Measurements from ENCODE around the gene SORCS2. TPM values are rescaled to one million over a fixed set of nuclear protein-coding genes. Genes with fewer than 3 reads are reported as not detected.

Gene SORCS2
- total RNA-seq, 1 donor from 2014 or later = 13.4 TPM

DNA sequence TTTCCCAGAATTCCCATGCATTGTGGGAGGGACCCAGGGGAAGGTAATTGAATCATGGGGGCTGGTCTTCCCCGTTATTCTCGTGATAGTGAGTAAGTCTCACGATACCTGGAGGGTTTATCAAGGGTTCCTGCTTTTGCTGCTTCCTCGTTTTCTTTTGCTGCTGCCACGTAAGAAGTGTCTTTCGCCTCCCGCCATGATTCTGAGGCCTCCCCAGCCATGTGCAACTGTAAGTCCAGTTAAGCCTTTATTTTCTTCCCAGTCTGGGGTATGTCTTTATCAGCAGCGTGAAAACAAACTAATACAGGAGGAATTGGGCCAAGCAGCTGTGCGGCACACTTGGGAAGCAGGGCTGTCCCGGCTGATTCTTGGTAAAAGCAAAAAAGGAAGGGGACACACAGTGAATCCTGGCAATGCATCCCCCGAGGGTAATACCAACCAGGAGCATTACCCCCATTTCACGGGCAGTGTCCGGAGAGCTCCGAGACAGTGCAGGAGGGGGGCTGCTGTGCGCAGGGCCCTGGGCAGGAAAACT is 561.7 kb downstream of the SORCS2 start:
- peak; percentile 66 for DNase-seq

DNA sequence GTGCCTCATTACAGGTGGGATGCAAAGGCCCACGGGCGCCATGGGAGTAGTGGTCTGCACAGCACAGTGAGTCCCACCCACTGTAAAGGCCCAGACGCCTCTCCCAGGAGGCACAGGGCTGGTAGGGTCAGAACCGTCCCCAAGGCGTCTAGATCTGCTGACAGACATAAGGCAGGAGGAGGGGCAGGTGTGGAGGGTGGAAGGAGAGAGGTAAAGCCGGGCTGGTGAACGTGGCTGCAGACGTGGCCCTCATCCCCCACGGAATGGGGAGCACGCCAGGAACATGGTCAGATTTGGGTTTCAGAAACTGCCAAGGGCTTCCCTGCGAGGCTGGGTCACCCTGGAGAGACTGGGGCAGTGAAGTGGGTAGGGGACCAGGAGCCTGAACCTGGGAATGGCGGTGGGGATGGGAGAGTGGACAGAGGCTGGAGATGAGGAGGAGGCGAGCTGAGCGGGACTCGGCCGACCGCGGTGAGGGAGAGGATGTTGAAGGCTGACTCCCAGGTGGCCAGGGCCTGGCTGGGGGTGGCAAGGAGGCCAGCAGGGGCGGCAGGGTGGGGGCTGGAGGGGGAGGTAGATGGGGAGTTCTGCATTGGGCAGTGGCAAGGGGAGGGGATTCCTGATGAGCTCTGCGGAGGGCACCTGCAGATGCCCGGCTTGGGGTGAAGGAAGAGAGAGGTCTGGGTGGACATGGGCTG is 562.4 kb downstream of the SORCS2 start:
- DNase-seq = no peak

DNA sequence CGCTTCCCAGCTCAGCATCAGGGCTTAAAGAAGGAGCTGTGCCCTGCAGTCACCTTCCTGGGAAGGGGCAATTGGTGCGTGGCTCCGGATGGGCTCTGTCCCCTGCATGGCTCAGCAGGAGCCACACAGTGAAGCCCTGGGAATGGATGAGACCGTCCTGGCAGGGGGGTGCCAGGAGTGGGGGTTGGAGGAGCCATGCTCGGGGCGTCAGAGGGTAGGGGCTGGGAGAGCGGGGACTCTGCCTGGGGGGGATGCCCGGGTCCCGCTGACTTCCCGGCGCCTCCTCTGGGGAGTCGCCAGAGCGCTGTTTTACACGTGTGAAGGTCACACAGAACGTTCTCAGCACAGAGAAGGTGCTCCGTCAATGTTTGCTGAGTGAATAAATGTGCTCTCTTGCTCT is 563.2 kb downstream of the SORCS2 start:
- DNase-seq = no peak

DNA sequence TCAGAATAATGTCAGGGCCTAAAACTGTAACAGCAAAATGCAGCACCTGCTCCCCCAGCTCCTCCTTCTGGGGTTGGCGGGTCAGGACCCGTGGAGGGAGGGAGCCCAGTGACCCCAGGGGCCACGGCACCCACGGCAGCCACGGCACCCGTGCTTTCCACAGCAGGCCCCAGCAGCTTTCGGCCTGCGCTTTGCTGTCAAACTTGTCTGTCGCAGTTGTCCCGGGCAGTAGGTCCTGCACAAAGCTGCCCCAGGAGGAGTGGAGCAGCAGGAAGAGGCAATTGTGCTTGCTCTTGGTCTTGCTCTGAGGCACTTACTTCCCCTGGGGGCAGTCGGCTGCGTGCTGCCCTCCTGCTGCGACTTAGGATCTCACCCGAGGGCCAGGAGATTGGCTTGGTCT is 563.7 kb downstream of the SORCS2 start:
- no peak for DNase-seq

DNA sequence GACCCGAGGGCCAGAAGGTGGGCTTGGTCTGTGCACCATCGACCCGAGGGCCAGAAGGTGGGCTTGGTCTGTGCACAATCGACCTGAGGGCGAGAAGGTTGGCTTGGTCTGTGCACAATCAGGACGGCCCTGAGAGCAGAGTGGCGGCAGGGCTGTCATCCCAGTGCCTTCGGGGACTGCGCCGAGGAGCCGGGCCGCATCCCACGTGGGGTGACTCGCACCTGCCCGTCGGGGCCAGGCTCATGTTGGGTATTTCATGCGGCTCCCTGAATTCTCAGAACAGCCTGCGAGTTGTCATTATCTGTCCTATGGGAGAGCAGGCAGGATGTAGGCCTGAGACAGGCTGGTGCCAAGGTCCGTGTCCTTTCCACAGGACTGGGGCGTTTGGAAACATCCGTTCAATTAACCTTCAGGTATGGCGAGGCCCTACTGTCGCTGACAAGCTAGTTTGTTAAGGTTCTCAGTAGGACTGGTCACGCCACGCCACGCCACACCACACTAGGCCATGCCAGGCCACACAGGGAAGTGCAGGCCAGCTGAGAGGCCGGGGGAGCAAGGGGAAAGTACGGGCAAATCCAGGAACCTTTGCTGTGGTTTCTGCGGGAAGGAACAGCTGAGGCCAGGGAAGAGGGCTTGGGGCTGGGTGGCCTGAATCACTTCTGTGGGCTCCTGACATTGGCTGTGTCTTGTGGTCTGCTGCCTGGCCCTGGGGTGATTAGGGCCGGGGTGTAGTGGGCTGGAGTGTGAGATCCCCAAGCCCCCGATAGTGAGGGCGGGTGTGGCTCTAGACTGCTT is 564.4 kb downstream of the SORCS2 start:
- no peak for DNase-seq

DNA sequence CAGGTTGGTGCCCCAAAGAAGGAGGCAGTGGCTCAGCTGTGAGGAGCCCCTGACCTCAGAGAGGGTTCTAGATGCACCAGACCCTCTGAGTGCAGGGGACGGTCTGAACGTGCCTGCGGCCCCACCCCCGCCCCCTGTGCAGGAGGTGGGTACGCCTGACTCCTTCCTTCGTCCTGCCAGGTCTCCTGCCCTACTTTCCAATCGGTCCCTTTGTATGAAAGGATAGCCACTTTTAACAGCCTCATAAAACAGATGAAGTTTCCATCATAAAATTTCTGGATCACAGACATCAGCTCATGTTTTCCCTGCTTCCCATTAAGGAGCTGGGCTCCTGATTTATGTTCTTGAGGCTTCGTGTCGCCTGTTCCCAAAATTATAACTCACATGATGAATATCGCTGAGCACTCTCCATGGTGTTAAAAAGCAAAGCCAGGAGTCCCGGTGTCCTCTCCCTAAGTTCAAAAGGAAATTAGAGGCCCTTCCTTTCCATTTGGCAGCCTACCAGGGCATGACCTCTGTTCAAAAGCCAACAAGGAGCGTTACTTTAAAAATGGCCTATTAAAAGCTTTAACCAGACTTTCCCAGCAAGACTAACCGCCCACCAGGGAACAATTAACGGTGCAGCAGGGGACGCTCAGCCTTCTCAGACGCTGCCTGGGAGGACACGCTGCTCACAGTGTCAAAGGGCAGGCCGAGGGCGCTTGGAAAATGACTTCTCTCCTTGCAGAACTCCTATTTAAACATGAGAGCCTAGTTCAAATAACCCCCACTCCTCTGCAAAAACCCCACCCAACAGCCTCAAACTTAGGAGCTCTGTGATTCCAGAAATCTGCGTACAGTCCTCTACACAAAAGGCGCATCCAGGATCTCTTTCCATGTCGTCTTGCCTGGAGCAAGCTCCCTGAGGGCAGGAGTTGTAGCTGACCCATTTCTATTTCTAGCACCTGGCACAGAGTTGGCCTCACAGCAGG is 565.4 kb downstream of the SORCS2 start:
- no peak for DNase-seq

DNA sequence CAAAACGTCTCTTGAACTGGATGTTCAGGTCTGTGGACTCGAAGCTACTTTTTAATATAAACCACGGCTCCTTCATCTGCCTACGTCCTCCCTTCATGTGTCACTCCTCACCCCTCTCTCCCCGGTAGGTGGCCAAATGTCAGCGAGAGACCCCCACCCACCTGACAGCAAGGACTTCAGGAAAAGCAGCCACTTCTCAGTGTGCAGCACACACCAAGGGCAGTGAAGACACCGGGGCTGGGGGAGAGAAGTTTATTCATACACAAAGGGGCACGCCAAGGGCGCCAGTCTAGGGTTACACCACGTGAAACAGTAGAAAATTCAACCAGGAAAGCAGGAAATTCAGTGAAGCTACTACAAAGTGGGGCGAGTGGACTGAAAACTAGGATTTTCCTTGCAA is 566.1 kb downstream of the SORCS2 start:
- DNase-seq = no peak

DNA sequence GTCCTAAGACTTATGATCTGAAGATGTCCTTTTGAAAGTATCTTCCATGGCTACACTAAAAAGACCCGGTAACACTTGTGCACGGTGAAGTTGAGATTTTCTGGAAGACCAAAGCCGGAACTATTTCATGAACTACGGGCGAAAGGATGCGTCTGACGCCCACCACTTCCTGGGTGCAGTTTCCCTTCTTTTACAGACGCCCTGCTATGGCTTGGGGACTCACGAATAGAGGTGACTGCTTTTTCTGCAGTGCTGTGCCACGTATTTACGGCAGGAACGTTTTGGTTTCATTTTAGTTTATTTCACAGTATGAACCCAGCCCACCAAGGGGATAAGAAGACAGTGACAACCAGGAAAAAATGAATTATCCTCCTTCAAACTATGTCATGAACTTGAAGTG is 566.9 kb downstream of the SORCS2 start:
- no peak for DNase-seq

DNA sequence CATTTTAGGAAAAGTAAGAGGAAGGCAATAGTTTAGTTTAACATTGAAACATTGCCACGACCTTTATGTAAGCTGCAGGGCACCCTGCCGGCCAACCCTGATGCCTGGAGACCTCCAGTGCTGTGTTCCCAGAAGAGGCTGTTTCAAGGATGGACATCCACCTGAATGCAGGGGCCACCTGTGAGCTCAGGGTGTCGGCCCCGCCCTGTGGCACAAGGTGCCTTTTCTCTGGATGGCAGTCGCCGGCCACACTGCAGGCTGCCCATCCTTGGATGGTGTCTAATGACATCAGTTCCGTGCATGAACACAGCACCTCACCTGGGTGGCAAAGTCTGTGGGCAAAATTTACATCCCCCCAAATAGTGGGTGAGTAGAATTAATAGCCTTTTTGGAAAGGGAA is 567.3 kb downstream of the SORCS2 start:
- DNase-seq = no peak

DNA sequence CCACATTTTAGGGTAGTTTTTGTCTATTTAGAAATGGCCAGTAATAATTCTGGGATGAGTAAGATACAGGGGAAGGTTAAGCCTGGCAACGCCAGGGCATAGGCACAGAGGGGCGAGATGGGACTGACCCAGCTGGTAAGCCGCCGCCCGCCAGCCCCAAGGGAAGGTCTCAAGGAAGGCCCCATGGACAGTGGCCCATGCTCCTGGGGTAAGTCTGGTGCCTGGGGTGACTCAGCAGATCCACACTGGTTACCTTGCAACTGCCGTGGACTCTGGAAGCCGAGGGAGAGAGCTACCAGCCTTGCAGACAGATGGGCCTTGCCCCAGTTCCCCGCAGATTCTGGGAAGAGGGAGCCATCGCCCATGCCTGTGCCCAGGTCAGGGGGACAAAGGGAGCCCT is 567.9 kb downstream of the SORCS2 start:
- DNase-seq = no peak

DNA sequence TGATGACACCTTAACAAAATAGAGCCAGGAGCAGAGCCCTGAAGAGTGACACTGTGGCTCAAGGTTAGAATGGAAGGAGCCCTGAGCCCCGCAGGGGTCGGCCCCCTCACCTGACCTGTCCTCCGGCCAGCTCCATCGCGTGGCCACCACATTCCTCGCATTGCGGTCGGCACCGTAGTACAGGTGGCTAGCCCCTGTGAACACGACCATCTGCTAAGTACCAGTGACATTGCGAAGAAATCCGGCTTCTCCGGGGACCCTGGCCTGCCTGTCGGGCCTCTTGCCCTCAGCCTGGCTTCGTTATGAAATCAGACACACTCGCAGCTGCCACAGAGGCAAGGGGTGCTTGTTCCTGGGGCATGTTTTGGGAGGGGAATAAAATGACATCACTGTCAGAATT is 568.4 kb downstream of the SORCS2 start:
- DNase-seq = no peak

DNA sequence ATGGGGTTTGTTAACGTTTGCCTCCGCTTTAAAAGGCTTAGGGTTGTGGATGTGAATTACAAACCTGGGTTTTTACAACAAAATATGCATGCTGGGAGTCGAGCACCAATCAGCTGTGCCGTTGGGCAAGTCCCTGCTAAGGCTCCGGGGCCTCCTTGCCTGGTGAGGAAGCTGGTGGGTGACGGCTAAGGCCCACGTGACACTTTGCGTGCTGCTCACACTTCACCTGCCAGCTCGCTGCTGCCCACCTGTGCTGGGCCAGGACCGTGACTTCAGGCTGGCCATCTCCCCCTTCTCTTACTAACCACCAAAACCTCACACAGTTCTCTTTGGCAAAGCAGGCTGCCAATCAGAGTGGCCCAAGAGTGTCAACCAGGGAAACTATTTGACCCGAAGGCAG is 569.0 kb downstream of the SORCS2 start:
- DNase-seq = no peak

DNA sequence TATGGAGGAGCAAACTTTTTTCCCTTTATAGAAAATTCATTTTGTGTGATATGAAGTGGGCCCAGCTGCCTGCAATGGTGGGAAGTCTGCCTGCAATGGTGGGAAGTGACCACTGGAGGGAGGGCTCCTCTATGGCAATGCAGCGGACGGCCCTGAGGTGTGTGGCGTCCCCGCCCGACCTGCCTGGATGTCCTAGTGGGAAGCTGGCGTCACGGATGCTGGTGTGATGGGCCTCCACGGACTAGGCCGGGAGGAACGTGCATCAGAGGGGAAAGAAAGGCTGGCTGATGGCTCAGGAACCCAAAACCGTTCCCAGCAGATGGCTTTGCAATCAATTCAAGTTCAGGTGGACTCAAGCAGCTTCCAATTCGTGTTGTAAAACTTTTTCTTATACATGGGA is 569.4 kb downstream of the SORCS2 start:
- peak; percentile 85 for DNase-seq

DNA sequence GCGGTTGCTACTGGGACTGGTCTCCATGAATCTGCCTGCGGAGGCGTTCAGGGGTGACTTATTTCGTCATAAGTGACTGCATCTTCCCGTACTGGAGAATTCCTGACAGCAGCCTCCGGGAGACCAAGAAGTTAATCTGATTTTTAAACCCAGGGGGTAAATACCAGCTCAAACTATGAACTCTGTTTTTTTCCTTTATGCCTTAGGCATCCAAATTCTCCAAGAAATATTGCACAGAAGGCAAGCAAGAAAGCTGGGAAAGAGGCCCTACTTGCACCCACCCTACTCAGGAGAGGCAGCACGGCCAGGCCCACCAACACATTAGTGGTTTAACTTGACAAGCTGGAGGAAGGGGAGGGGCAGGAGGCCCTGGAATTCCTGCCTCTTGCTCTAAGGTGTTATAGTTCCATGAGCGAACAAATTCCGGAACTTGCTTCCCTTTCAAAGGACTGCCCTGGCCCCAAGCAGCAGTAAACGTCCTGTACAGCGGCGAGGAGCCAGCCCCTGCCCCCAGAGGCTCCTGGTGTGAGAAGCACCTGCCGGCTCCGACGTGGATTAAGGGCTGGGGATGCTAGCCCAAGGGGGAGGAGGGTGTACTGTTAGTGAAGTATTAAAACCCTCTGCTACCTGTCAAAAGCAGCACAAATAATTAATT is 570.2 kb downstream of the SORCS2 start:
- no peak for DNase-seq

DNA sequence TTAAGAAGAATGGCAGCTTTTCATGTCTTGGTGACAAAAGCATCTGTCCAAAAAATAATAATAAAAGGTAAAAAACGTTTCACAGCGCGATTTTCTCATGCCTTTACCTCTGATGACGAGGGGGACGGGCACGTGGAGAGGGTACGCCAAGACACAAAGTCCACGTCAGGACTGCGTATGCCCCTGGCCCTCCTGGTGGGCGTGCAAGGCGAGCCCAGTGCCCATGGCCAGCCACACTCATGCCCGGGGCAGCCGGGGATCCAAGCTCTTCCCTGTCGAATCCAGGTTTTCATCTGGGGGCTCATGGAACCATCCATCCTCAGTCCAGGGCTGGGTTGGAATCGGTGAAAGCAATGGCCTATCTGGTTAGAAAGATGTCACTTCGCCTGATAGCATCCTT is 570.8 kb downstream of the SORCS2 start:
- DNase-seq = no peak

DNA sequence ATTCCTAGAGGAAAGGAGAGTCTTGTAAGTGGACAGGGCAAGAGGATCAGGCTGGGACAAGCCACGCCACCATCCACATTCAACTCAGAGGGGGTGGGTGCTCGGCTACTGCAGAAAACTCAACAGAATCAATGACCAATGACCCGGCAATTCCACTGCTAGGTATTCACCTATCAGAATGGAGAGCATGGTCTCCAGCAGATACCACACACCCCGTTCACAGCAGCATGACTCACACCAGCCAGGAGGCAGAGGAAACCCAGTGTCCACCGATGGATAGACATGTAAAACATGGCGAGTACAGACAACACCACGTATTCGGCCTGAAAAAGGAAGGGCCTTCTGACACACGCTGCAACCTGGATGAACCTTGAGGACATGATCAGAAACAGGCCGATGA is 571.5 kb downstream of the SORCS2 start:
- no peak for DNase-seq

DNA sequence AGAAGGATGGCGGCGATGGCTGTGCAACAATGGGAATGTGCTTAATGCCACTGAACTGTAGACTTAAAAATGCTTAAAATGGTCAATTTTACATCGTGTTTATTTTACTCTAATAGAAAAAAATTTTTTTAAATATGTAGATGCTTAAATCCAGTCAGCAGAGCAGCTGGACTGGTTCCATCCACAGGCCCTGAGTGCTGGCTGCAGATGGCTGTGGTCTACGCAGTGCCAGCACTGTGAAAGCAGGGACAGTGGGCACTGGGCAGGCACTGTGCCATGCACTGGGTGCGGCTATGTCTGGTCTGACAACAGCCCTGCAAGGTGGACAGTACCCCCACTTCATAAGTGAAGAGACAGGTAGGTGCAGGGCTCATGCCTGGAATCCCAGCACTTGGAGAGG is 572.1 kb downstream of the SORCS2 start:
- DNase-seq = no peak

DNA sequence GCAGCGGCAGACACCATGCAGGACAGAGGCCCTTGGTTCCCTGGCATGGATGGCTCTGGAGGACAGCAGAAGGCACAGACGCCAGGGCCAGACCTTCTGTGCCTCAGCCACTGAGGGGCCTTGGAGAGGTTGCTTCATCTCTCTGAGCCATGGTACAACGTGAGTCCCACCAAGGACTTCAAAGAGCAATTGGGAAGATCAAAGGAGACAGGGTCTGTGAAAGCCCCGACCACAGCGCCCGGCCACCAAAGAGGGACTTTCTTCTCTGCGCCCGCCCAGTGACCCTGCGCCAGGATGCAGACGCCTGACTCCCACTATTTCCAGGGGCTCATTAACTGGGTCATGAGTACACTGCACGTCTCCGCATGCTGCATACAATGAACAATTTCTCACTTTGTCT is 573.3 kb downstream of the SORCS2 start:
- no peak for DNase-seq

DNA sequence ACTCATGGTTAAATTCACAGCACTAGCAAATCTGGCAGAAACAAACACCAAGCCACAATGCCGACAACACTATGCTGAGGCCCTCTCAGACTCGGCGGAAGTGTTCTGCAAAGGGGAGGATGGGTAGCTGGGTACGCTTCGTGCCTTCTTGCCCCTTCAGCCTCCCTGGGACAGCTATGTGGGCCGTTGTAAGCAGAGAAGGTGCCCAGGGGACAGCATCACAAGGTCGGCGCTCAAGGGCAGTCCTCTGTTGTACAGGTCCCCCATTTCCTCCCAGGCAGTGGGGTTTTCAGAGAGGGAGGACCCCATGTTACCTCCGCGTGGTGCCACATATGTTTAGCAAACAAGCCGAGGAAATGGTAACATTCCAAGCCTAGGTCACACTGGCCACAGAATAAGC is 573.7 kb downstream of the SORCS2 start:
- DNase-seq = no peak

DNA sequence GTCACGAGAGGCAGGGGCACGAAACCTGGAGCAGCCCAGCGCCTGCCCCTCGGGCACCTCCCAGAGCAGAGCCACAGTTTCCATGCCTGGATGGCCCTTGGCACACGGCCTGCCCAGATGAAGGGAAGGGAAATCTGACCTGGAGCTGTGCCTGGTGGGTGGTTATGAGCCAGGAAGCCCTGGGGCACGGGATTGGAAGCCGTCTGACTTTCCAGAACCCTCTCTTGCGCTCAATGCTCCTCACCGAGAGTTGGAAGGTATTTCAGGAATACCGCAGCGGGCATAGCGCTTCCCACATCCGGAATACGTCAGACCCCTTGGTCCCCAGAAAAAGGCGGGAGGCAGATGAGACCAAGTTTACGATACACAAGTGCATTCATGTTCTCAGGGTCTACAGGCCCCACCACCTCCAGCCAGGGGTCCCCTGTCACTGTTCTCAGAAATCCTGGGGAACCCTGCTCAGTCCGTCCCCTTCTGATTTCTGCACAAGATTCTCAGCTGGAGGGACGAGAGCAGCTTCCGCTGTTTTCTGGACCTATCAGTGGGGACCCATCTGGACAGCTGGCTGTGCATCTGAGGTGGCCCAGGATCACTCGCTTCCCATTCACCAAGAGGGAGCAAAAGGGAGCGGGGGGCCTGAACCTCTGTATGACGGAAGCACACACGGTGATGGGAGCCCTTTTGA is 574.5 kb downstream of the SORCS2 start:
- DNase-seq = no peak

DNA sequence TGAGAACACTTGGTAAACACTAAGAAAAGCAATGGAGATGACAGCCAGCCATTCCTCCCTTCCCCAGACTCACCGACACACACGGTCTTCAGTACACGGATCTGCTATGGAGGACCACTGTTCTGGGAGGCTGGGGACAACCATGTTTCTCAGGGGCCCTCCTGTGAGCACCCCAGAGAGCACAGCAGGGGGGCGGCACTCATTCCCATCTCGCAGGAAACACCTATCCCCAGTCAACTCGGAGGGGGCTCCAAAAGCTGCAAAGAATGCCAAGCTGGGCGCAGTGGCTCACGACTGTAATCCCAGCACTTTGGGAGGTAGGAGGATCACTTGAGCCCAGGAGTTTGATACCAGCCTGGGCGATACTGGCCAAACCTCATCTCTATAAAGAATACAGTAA is 575.2 kb downstream of the SORCS2 start:
- no peak for DNase-seq
